Measurements from ENCODE around the gene AFF2.

The AFF2 gene

GRCh38 chrX:148979786-148980185 is 479.4 kb downstream of the AFF2 start:
- DNase-seq (ENCODE audit: low read depth) = no peak
- H3K4me3 ChIP-seq (ENCODE audit: low read length) = no peak overlapping the region
- H3K9ac ChIP-seq (ENCODE audit: low read length) = no peak overlapping the region
- H3K4me1 ChIP-seq (ENCODE audit: control insufficient read depth, insufficient read depth, low read length) = no peaks in the 10 kb centered on the region
- no peaks in the 10 kb centered on the region for H3K9me3 ChIP-seq (ENCODE audit: control insufficient read depth, low read length)
- peaks cover 6% of the 10 kb centered on the region for H3K27me3 ChIP-seq (replicated peaks; ENCODE audit: control insufficient read depth, insufficient read depth, low read length)
- H3K36me3 ChIP-seq (ENCODE audit: control insufficient read depth, insufficient read depth, low read length, severe bottlenecking) = no peaks in the 10 kb centered on the region

- Histone ChIP-seq H3K4me1 (ENCODE audit: control insufficient read depth, insufficient read depth, low read length) (no peaks in the 10 kb centered on the region), H3K4me3 (ENCODE audit: low read length) (no peak overlapping the region), H3K9ac (ENCODE audit: low read length) (no peak overlapping the region), H3K27me3 (replicated peaks; ENCODE audit: control insufficient read depth, insufficient read depth, low read length) (no peaks in the 10 kb centered on the region), H3K9me3 (ENCODE audit: control insufficient read depth, low read length) (no peaks in the 10 kb centered on the region), H3K36me3 (ENCODE audit: control insufficient read depth, insufficient read depth, low read length, severe bottlenecking) (no peaks in the 10 kb centered on the region)
- no peak for DNase-seq (ENCODE audit: low read depth)
Measured at GRCh38 chrX:148984238-148984637, 483.8 kb downstream of the AFF2 start.

GRCh38 chrX:148991502-148991901 is 491.1 kb downstream of the AFF2 start:
- Histone ChIP-seq H3K9ac (ENCODE audit: low read length) (no peak overlapping the region), H3K4me3 (ENCODE audit: low read length) (no peak overlapping the region), H3K4me1 (ENCODE audit: control insufficient read depth, insufficient read depth, low read length) (no peaks in the 10 kb centered on the region), H3K9me3 (ENCODE audit: control insufficient read depth, low read length) (no peaks in the 10 kb centered on the region), H3K27me3 (replicated peaks; ENCODE audit: control insufficient read depth, insufficient read depth, low read length) (peaks cover 6% of the 10 kb centered on the region), H3K36me3 (ENCODE audit: control insufficient read depth, insufficient read depth, low read length, severe bottlenecking) (no peaks in the 10 kb centered on the region)
- no peak for DNase-seq (ENCODE audit: low read depth)

- DNase-seq (ENCODE audit: low read depth) = no peak
- no peak overlapping the region for H3K4me3 ChIP-seq (ENCODE audit: low read length)
Measured at GRCh38 chrX:148995661-148996060, 495.2 kb downstream of the AFF2 start.

GRCh38 chrX:149002320-149002719 is 501.9 kb downstream of the AFF2 start:
- Histone ChIP-seq H3K9ac (ENCODE audit: low read length) (no peak overlapping the region), H3K27me3 (replicated peaks; ENCODE audit: control insufficient read depth, insufficient read depth, low read length) (peaks cover 5% of the 10 kb centered on the region), H3K4me1 (ENCODE audit: control insufficient read depth, insufficient read depth, low read length) (no peaks in the 10 kb centered on the region), H3K9me3 (ENCODE audit: control insufficient read depth, low read length) (no peaks in the 10 kb centered on the region), H3K4me3 (ENCODE audit: low read length) (no peak overlapping the region), H3K36me3 (ENCODE audit: control insufficient read depth, insufficient read depth, low read length, severe bottlenecking) (no peaks in the 10 kb centered on the region)
- no peak for DNase-seq (ENCODE audit: low read depth)

More at GRCh38 chrX:148995661-148996060, 495.2 kb downstream of the AFF2 start:
- Histone ChIP-seq H3K36me3 (ENCODE audit: control insufficient read depth, insufficient read depth, low read length, severe bottlenecking) (no peaks in the 10 kb centered on the region), H3K27me3 (replicated peaks; ENCODE audit: control insufficient read depth, insufficient read depth, low read length) (peaks cover 6% of the 10 kb centered on the region), H3K9me3 (ENCODE audit: control insufficient read depth, low read length) (no peaks in the 10 kb centered on the region), H3K4me1 (ENCODE audit: control insufficient read depth, insufficient read depth, low read length) (no peaks in the 10 kb centered on the region), H3K9ac (ENCODE audit: low read length) (no peak overlapping the region)

GRCh38 chrX:149003863-149004660 is 503.6 kb downstream of the AFF2 start:
- Histone ChIP-seq H3K27me3 (replicated peaks; ENCODE audit: control insufficient read depth, insufficient read depth, low read length) (peaks cover 5% of the 10 kb centered on the region), H3K4me1 (ENCODE audit: control insufficient read depth, insufficient read depth, low read length) (no peaks in the 10 kb centered on the region), H3K4me3 (ENCODE audit: low read length) (no peak overlapping the region), H3K36me3 (ENCODE audit: control insufficient read depth, insufficient read depth, low read length, severe bottlenecking) (no peaks in the 10 kb centered on the region), H3K9ac (ENCODE audit: low read length) (no peak overlapping the region), H3K9me3 (ENCODE audit: control insufficient read depth, low read length) (no peaks in the 10 kb centered on the region)
- DNase-seq (ENCODE audit: low read depth) = no peak

- no peak for DNase-seq (ENCODE audit: low read depth)
- Histone ChIP-seq H3K4me1 (ENCODE audit: control insufficient read depth, insufficient read depth, low read length) (no peaks in the 10 kb centered on the region), H3K27me3 (replicated peaks; ENCODE audit: control insufficient read depth, insufficient read depth, low read length) (peaks cover 5% of the 10 kb centered on the region), H3K36me3 (ENCODE audit: control insufficient read depth, insufficient read depth, low read length, severe bottlenecking) (no peaks in the 10 kb centered on the region), H3K4me3 (ENCODE audit: low read length) (no peak overlapping the region), H3K9me3 (ENCODE audit: control insufficient read depth, low read length) (no peaks in the 10 kb centered on the region), H3K9ac (ENCODE audit: low read length) (no peak overlapping the region)
Measured at GRCh38 chrX:149004936-149005335, 504.5 kb downstream of the AFF2 start.

- no peak for DNase-seq (ENCODE audit: low read depth)
- Histone ChIP-seq H3K4me1 (ENCODE audit: control insufficient read depth, insufficient read depth, low read length) (no peaks in the 10 kb centered on the region), H3K27me3 (replicated peaks; ENCODE audit: control insufficient read depth, insufficient read depth, low read length) (peaks cover 5% of the 10 kb centered on the region), H3K9ac (ENCODE audit: low read length) (no peak overlapping the region), H3K9me3 (ENCODE audit: control insufficient read depth, low read length) (no peaks in the 10 kb centered on the region), H3K36me3 (ENCODE audit: control insufficient read depth, insufficient read depth, low read length, severe bottlenecking) (no peaks in the 10 kb centered on the region), H3K4me3 (ENCODE audit: low read length) (no peak overlapping the region)
Measured at GRCh38 chrX:149006235-149006634, 505.8 kb downstream of the AFF2 start.

- Histone ChIP-seq H3K4me3 (ENCODE audit: low read length) (no peak overlapping the region), H3K9me3 (ENCODE audit: control insufficient read depth, low read length) (no peaks in the 10 kb centered on the region), H3K27me3 (replicated peaks; ENCODE audit: control insufficient read depth, insufficient read depth, low read length) (peaks cover 5% of the 10 kb centered on the region), H3K4me1 (ENCODE audit: control insufficient read depth, insufficient read depth, low read length) (no peaks in the 10 kb centered on the region), H3K9ac (ENCODE audit: low read length) (no peak overlapping the region), H3K36me3 (ENCODE audit: control insufficient read depth, insufficient read depth, low read length, severe bottlenecking) (no peaks in the 10 kb centered on the region)
- no peak for DNase-seq (ENCODE audit: low read depth)
Measured at GRCh38 chrX:149007423-149007822, 507.0 kb downstream of the AFF2 start.

GRCh38 chrX:149010013-149010852 is 509.8 kb downstream of the AFF2 start:
- Histone ChIP-seq H3K9me3 (ENCODE audit: control insufficient read depth, low read length) (no peaks in the 10 kb centered on the region), H3K27me3 (replicated peaks; ENCODE audit: control insufficient read depth, insufficient read depth, low read length) (peaks cover 7% of the 10 kb centered on the region), H3K9ac (ENCODE audit: low read length) (no peak overlapping the region), H3K4me3 (ENCODE audit: low read length) (no peak overlapping the region), H3K36me3 (ENCODE audit: control insufficient read depth, insufficient read depth, low read length, severe bottlenecking) (no peaks in the 10 kb centered on the region), H3K4me1 (ENCODE audit: control insufficient read depth, insufficient read depth, low read length) (no peaks in the 10 kb centered on the region)
- DNase-seq (ENCODE audit: low read depth) = no peak

- no peak for DNase-seq (ENCODE audit: low read depth)
- Histone ChIP-seq H3K9ac (ENCODE audit: low read length) (no peak overlapping the region), H3K4me3 (ENCODE audit: low read length) (no peak overlapping the region), H3K36me3 (ENCODE audit: control insufficient read depth, insufficient read depth, low read length, severe bottlenecking) (no peaks in the 10 kb centered on the region), H3K27me3 (replicated peaks; ENCODE audit: control insufficient read depth, insufficient read depth, low read length) (peaks cover 4% of the 10 kb centered on the region), H3K9me3 (ENCODE audit: control insufficient read depth, low read length) (no peaks in the 10 kb centered on the region), H3K4me1 (ENCODE audit: control insufficient read depth, insufficient read depth, low read length) (no peaks in the 10 kb centered on the region)
Measured at GRCh38 chrX:149010853-149011224, 510.4 kb downstream of the AFF2 start.

Measured in adipocyte (in vitro differentiated cells).